SK-N-SH (cell line): ENCODE measurements around the gene UBE2C.

Source experiments
- EP300 ChIP-seq, 2 experiments: IDR thresholded peaks; 2 replicates each; pipeline versions ENCODE4 v1.4.0 to v1.6.1; 2012; ENCODE audit warnings: borderline replicate concordance in 1 of 2, low read depth in 1 of 2, low read length in 1 of 2
- IRF3 ChIP-seq: fragments of 150-350 bp; IDR thresholded peaks from 2 replicates; pipeline ENCODE4 v1.6.1; 2016; ENCODE audit warnings: mild to moderate bottlenecking, low read depth, low read length
- POLR2AphosphoS5 ChIP-seq: IDR thresholded peaks from 2 replicates; pipeline ENCODE4 v1.6.1; 2012; ENCODE audit warnings: low read depth, low read length
- RCOR1 ChIP-seq: fragments of 150-350 bp; IDR thresholded peaks from 2 replicates; pipeline ENCODE4 v1.6.1; 2017; ENCODE audit warnings: antibody characterized with exemption, low read length
- TF ChIP-seq, protein P1 (sequence below): fragments of 200-600 bp; sonication (generic); IDR thresholded peaks from 2 replicates; pipeline ENCODE4 v1.6.1; 2017; ENCODE audit warnings: antibody characterized with exemption, mild to moderate bottlenecking, moderate library complexity
- TF ChIP-seq, protein P2 (sequence below): fragments of 150-350 bp; IDR thresholded peaks from 2 replicates; pipeline ENCODE4 v1.6.1; 2017; ENCODE audit warnings: antibody characterized with exemption, low read length, low read depth, borderline replicate concordance
- TF ChIP-seq, protein P3 (sequence below): IDR thresholded peaks from 2 replicates; pipeline ENCODE4 v1.6.1; 2012; ENCODE audit warnings: mild to moderate bottlenecking, low read depth, low read length, moderate library complexity

- TF ChIP-seq, protein P1, sequence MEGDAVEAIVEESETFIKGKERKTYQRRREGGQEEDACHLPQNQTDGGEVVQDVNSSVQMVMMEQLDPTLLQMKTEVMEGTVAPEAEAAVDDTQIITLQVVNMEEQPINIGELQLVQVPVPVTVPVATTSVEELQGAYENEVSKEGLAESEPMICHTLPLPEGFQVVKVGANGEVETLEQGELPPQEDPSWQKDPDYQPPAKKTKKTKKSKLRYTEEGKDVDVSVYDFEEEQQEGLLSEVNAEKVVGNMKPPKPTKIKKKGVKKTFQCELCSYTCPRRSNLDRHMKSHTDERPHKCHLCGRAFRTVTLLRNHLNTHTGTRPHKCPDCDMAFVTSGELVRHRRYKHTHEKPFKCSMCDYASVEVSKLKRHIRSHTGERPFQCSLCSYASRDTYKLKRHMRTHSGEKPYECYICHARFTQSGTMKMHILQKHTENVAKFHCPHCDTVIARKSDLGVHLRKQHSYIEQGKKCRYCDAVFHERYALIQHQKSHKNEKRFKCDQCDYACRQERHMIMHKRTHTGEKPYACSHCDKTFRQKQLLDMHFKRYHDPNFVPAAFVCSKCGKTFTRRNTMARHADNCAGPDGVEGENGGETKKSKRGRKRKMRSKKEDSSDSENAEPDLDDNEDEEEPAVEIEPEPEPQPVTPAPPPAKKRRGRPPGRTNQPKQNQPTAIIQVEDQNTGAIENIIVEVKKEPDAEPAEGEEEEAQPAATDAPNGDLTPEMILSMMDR = no peak
- TF ChIP-seq POLR2AphosphoS5 (no peak), IRF3 (no peak), RCOR1 (no peak), EP300 (IDR thresholded peaks at IDR 0.05; ENCODE audit: borderline replicate concordance in 1 of 2, low read depth in 1 of 2, low read length in 1 of 2) (no peak)
- TF ChIP-seq, protein P2, sequence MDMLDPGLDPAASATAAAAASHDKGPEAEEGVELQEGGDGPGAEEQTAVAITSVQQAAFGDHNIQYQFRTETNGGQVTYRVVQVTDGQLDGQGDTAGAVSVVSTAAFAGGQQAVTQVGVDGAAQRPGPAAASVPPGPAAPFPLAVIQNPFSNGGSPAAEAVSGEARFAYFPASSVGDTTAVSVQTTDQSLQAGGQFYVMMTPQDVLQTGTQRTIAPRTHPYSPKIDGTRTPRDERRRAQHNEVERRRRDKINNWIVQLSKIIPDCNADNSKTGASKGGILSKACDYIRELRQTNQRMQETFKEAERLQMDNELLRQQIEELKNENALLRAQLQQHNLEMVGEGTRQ = no peak
- TF ChIP-seq, protein P3, sequence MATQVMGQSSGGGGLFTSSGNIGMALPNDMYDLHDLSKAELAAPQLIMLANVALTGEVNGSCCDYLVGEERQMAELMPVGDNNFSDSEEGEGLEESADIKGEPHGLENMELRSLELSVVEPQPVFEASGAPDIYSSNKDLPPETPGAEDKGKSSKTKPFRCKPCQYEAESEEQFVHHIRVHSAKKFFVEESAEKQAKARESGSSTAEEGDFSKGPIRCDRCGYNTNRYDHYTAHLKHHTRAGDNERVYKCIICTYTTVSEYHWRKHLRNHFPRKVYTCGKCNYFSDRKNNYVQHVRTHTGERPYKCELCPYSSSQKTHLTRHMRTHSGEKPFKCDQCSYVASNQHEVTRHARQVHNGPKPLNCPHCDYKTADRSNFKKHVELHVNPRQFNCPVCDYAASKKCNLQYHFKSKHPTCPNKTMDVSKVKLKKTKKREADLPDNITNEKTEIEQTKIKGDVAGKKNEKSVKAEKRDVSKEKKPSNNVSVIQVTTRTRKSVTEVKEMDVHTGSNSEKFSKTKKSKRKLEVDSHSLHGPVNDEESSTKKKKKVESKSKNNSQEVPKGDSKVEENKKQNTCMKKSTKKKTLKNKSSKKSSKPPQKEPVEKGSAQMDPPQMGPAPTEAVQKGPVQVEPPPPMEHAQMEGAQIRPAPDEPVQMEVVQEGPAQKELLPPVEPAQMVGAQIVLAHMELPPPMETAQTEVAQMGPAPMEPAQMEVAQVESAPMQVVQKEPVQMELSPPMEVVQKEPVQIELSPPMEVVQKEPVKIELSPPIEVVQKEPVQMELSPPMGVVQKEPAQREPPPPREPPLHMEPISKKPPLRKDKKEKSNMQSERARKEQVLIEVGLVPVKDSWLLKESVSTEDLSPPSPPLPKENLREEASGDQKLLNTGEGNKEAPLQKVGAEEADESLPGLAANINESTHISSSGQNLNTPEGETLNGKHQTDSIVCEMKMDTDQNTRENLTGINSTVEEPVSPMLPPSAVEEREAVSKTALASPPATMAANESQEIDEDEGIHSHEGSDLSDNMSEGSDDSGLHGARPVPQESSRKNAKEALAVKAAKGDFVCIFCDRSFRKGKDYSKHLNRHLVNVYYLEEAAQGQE = no peak
These were observed 35.5 kb upstream of the UBE2C start for GRCh38 chr20:45776931-45777330.
